Lower leg skin (tissue), 4 donors: ENCODE measurements around the gene OR1M1. TPM values are rescaled to one million over a fixed set of nuclear protein-coding genes. Genes with fewer than 3 reads are reported as not detected.

Source experiments
- DNase-seq, 2 donors: peaks; one replicate each; pipeline ENCODE4 v3.0.0-alpha.2; 2019; ENCODE audit warnings: low spot score in 2 of 2
- H3K4me3 ChIP-seq: fragments of 200-600 bp; sonication (generic); 2 replicates; pipeline ENCODE4 v1.5.1; 2017; ENCODE audit warnings: mild to moderate bottlenecking, low read depth; ENCODE audit not compliant: poor library complexity, severe bottlenecking
- POLR2A ChIP-seq, 2 donors: fragments of 450-650 bp; IDR thresholded peaks; one replicate each; pipeline ENCODE4 v1.6.1; 2016 to 2017; ENCODE audit warnings: antibody characterized with exemption in 2 of 2, mild to moderate bottlenecking in 1 of 2, moderate library complexity in 1 of 2
- WGBS, 2 donors: methylation state at CpG; one replicate each; pipeline ENCODE4 v1.1.5; 2018; 5-methylcytosine and 5-hydroxymethylcytosine counted together
- intact Hi-C: fragments of 100-400 bp; cut with DNase I; formaldehyde crosslinking; loops from one replicate; pipeline ENCODE4 v1.15.0; 2023; ENCODE audit warnings: low total_unique reads
- total RNA-seq, 4 donors: library from RNA; depleted of rRNA; stranded (reverse); fragments of >200 nt; gene quantifications; one replicate each; pipeline ENCODE4 v1.1.0, GENCODE V29; 2016
- TF ChIP-seq, protein P1 (sequence below), 3 donors: fragments of 450-650 bp; IDR thresholded peaks; one replicate each; pipeline ENCODE4 v1.5.1; 2016; ENCODE audit warnings: antibody characterized with exemption in 3 of 3, mild to moderate bottlenecking in 3 of 3, moderate library complexity in 2 of 3

The OR1M1 gene
- total RNA-seq, 4 donors from 2014 or later = not detected

DNA sequence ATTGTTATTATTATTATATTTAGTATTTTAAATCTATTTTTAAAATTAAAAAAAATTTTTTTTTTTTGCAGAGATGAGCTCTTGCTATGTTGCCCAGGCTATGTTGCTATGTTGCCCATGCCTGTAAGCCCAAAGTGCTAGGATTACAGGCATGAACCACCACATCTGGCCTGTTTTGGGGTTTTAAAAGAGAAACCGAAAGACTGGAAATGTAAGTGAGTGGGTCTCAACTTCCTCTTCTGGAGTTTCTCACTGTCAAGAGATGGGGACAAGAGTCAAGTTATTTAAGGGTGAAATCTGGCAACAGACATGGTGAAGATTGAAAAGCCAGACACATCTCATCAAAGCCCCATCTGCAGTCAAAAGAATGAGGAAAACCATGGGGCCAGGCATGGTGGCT is 44.1 kb downstream of the OR1M1 start:
- intact Hi-C loops = no loop called here
- 39 to 54% methylated on average over 1 of the region's 1 CpG for WGBS, 2 donors
- no peak for DNase-seq
- TF ChIP-seq, protein P1, sequence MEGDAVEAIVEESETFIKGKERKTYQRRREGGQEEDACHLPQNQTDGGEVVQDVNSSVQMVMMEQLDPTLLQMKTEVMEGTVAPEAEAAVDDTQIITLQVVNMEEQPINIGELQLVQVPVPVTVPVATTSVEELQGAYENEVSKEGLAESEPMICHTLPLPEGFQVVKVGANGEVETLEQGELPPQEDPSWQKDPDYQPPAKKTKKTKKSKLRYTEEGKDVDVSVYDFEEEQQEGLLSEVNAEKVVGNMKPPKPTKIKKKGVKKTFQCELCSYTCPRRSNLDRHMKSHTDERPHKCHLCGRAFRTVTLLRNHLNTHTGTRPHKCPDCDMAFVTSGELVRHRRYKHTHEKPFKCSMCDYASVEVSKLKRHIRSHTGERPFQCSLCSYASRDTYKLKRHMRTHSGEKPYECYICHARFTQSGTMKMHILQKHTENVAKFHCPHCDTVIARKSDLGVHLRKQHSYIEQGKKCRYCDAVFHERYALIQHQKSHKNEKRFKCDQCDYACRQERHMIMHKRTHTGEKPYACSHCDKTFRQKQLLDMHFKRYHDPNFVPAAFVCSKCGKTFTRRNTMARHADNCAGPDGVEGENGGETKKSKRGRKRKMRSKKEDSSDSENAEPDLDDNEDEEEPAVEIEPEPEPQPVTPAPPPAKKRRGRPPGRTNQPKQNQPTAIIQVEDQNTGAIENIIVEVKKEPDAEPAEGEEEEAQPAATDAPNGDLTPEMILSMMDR (IDR thresholded peaks at IDR 0.05) = no peak
- no peak for TF ChIP-seq POLR2A (IDR thresholded peaks at IDR 0.05)
- no peak overlapping the region for H3K4me3 ChIP-seq

GRCh38 chr19:9132422-9132821 is 45.6 kb downstream of the OR1M1 start:
- no peak for TF ChIP-seq POLR2A (IDR thresholded peaks at IDR 0.05)
- TF ChIP-seq, protein P1 (IDR thresholded peaks at IDR 0.05) = no peak
- intact Hi-C loops = no loop called here
- WGBS, 2 donors = 39 to 42% methylated on average over 5 of the region's 5 CpGs
- H3K4me3 ChIP-seq = no peak overlapping the region
- DNase-seq = no peak

- intact Hi-C loops = loop anchor here (10.0 kb wide), 1 partner anchor 1535 kb away; no protein-coding TSS in a partner anchor
- TF ChIP-seq POLR2A (IDR thresholded peaks at IDR 0.05) = no peak
- TF ChIP-seq, protein P1 (IDR thresholded peaks at IDR 0.05) = no peak
- 27 to 30% methylated on average over 8 of the region's 8 CpGs for WGBS, 2 donors
- peak overlapping the region; percentile 98 for H3K4me3 ChIP-seq
- no peak for DNase-seq
Measured at GRCh38 chr19:9139609-9140158, 52.8 kb downstream of the OR1M1 start.

GRCh38 chr19:9140159-9140874 is 53.5 kb downstream of the OR1M1 start, which contains the start of gene ZNF317:
Gene ZNF317, plus strand, starts transcription at chr19:9140397. Its CDS starts 15,620 bp downstream, at chr19:9156017.
- intact Hi-C loops = loop anchor here (10.0 kb wide), 1 partner anchor 1534 kb away; no protein-coding TSS in a partner anchor
- WGBS, 2 donors = 0 to 1% methylated on average over 35 to 43 of the region's 43 CpGs
- peak in 1 of 2 donors; percentile 12 for TF ChIP-seq POLR2A (IDR thresholded peaks at IDR 0.05)
- TF ChIP-seq, protein P1 (IDR thresholded peaks at IDR 0.05) = no peak
- H3K4me3 ChIP-seq = peak within 1 kb of the TSS; percentile 98
- peak; percentile 93 to 98 for DNase-seq

DNA sequence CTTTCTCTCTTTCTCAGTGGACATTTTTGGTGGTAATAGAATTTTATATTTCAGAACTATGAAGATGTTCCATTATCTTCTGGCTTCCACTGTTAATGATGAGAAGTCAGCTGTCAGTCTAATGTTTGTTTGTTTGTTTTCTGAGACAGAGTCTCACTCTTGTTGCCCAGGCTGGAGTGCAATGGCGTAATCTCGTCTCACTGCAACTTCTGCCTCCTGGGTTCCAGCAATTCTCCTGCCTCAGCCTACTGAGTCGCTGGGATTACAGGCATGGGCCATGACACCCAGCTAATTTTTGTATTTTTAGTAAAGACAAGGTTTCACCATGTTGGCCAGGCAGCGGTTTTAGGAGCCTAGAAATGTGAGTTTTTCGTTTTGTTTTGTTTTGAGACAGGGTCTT is 58.1 kb downstream of the OR1M1 start:
- TF ChIP-seq, protein P1 (IDR thresholded peaks at IDR 0.05) = no peak
- TF ChIP-seq POLR2A (IDR thresholded peaks at IDR 0.05) = no peak
- intact Hi-C loops = loop anchor here (10.0 kb wide), 1 partner anchor 1530 kb away; no protein-coding TSS in a partner anchor
- WGBS, 2 donors = 98 to 99% methylated on average over 5 of the region's 5 CpGs
- no peak overlapping the region for H3K4me3 ChIP-seq
- DNase-seq = no peak

Other genes with a start within 250 kb of the OR1M1 start
- gene MUC16, start 76.7 kb upstream of the OR1M1 start, total RNA-seq = under 1 TPM in 3 of 4 donors, not detected in 1; 0.02 to 0.55 (median 0.04) TPM
- not detected for gene OR7G2, start 20.4 kb downstream of the OR1M1 start, total RNA-seq
- not detected for gene OR7G1, start 28.7 kb downstream of the OR1M1 start, total RNA-seq
- not detected for gene OR7G3, start 39.9 kb downstream of the OR1M1 start, total RNA-seq
- gene ZNF317, start 53.3 kb downstream of the OR1M1 start, total RNA-seq = 10 to 100 TPM; 19.4 to 32.4 (median 29.3) TPM
- gene OR7D2, start 91.9 kb downstream of the OR1M1 start, total RNA-seq = not detected
- not detected for gene OR7D4, start 132.5 kb downstream of the OR1M1 start, total RNA-seq
- not detected for gene OR7E24, start 163.9 kb downstream of the OR1M1 start, total RNA-seq
- gene ZNF699, start 222.8 kb downstream of the OR1M1 start, total RNA-seq = 10 to 100 TPM; 12.9 to 19.2 (median 16.1) TPM
- gene ZNF559, start 237.1 kb downstream of the OR1M1 start, total RNA-seq = 10 to 100 TPM in 2 of 4 donors, 1 to 10 TPM in 2; 3.6 to 12.8 (median 9.2) TPM